Activated CD8-positive, alpha-beta memory T cell treated with anti-CD3 and anti-CD28 coated beads, Interleukin-2, amount 50 U/mL, for 4 hours (primary cell): ENCODE data around the gene NEU2.
"Not testable (repeated sequence)": the region's sequence is repeated elsewhere in the genome, so short reads cannot be mapped to it uniquely, and the experiment has no call there.

Source experiments
- DNase-seq: peaks from one replicate; pipeline ENCODE4 v3.0.0-alpha.2; 2020

NEU2 gene

DNA sequence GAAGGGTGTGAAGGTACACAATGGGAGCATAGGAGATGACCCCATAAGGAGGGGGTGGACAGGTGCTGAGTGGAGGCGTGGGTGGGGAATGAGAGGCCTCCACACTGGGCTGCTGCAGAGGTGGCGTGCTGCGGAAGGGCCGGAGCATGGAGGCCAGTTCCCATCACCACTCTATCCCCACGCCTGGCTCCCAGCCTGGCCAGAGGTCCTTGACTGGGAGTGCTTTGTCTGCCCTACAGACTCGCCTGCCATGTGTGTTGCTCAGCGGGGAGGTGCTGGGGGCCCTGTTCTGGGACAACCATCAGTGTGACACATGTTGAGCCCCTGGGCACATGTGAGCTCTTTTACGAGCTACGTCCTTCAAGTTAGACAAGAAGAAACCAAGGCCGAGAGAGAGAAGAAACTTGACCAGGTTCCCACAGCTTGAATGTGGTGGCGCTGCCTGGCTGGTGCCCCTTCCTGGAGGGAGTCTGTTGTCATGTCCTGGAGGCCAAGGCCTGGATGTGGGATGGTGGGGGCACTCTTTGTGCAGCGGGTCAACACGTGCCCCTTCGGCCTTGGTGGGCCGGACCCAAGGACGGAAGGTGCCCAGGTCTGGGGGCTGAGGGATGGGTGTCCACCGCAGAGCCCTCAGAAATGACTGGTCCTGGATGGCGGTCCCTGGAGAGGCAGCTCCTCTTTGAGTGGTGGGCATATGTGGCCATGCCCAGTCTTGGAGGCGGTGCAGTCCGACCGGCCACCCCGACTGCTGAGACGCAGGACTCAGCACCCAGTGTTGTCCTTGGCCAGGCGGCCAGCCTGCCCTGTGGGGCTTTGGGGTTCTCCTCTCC lies 26.5 kb downstream of the NEU2 start:
- DNase-seq, result no peak

DNA sequence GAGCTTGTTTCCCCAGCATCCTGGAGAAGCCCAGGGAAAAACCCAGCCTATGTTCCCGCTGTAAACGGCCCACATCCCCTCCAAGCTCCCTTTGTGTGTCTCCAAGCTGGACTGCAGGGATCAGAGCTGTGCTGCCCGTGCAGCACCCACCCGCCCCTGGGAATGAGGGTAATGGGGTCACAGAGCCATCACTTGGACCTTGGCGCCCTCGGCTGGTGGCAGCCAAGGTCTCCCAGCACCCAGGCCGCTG lies 27.0 kb downstream of the NEU2 start:
- no peak for DNase-seq

DNA sequence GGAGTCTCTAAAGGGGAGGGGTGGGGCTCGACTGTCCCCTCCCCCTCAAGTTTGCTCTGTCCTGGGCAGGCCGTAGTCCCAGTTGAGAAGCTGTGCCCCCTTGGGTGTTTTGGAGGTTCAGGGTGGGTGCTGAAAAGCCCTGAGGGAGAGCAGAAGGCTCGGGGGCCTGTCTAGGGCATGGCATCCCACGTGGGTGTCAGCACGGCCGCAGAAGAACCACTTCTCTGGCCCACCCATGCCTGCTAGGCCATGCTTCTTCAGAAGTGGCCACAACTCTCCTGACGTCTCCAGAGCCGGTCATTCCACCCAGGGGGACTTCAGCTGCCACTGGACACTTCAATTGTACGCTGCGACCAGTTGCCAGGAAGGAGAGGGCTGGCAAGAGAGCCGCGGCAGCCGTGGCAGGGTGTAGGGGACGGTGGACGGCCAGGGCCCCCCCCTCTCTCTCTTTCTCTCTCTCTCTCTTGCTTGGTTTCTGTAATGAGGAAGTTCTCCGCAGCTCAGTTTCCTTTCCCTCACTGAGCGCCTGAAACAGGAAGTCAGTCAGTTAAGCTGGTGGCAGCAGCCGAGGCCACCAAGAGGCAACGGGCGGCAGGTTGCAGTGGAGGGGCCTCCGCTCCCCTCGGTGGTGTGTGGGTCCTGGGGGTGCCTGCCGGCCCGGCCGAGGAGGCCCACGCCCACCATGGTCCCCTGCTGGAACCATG lies 27.5 kb downstream of the NEU2 start, which contains the start of gene INPP5D:
Gene INPP5D (plus strand): TSS at position 546 of the 704 bp plus-strand sequence. CDS start 137 bp downstream, at position 683.
- peak; percentile 66 for DNase-seq

GRCh38 chr2:233060501-233060979 lies 28.1 kb downstream of the NEU2 start:
- DNase-seq, result no peak

GRCh38 chr2:233060980-233061590 lies 28.6 kb downstream of the NEU2 start:
- DNase-seq, result no peak

DNA sequence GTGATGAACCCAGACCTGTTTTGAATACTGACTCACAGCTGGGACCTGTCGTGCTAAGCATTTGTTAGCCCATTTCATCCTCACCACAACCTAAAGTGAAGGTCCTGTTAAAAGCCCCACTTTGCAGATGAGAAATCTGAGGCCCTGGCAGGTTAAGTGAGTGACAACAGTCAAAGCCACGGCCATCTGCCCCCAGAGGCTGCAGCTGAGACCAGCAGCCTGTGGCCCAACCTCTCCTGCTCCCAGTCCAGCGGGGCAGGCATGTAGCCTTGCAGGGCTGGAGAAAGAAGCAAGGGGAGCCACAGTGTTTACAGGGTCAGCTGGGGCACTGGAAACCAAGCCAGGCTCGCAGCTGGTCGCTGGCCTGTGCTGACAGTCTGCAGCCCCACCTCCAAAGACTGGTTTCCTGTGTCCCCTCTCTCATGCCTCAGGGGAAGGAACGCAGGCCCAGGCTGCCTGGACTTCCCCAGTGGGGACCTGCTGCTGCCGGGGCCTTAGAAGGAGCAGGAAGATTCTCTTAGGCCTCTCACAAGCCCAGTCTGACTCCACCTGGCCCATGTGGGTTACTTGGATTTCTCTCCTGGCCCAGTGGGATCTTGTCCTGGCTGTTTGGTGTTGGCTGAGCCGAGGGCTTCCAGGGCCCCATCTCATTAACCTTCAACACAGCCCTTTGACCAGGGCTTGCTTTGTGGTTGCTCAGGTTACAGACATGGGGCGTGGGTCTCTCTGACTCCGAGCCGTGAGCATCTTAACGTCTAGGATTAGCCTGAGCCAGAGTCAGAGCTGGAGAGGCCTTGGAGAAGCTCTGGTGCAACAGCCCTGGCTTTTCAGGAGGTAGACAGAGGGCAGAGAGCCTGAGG lies 29.3 kb downstream of the NEU2 start:
- DNase-seq, result peak; percentile 21

DNA sequence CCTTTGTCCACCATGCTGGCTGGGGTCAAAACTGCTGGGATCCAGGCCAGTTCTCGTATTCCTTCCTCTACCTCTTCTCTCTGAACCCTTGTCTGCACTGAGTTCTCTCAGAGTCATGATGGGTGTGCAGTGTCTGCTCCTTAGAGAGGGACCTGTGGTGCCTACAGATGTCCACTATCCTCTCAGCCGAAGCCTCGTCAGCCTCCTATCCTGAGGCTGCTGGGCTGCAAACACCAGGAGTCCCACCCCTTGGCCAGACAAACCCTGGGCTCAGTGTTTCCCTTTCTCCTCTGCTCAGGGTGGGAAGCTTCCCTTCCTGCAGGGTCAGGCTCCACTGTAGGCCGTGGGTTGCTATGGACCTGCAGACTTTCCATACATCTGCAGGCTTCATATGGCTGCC lies 30.0 kb downstream of the NEU2 start:
- peak; percentile 8 for DNase-seq

- no peak for DNase-seq
Observed at GRCh38 chr2:233062946-233063268, 30.4 kb downstream of the NEU2 start.

GRCh38 chr2:233063269-233063975 lies 30.9 kb downstream of the NEU2 start:
- peak; percentile 17 for DNase-seq

DNA sequence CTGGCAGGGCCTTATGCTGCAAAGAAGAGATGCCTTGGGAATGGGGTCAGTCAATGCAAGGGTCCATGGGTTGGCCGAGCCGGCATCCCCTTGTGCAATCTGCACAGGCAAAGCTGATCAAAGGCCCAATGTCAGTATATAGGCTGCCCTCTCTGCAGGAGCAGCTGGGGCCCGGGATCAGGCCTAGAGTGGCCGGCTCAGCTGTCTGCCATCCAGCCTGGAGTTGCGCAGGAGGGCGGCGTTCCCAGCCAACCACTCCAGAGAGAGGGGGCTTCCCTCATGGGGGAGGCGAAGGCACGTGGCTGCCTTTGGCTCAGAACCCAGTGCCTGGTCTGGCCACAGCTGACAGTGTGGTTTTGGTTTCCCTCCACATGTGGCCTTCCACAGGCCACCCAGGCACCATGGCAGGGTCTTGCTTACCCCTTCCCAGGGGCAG lies 31.5 kb downstream of the NEU2 start:
- peak; percentile 13 for DNase-seq

DNA sequence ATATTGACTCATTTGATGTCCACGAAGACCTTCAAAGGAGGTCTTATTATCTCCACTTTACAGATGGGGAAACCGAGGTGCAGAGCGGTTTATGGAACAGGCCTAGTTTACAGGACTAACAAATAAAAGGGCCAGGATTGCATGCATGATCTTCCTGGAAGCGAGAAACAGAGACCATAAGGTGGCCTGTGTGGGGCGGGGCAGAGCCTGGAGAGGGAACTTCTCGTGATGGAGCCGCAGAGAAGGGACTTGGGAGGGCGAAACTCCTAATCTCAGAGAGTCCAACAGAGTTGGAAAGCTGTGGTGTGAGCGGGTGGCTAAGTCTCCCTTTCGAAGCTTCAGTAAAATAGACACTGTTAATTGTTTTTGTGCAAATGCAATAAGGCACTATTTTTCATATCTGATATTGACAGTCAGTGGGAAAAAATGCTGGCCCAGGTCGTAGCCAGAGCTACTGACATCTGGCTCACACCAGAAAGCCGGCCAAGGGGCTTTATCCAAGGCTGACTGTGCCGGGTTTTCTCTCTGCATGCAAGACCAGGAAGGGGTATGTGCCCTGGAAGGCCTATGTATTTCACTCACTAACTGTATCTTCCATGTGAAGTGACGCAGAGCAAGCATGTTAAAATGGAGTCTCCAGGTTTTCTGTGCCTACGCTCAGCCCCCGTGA lies 32.2 kb downstream of the NEU2 start:
- peak; percentile 3 for DNase-seq

GRCh38 chr2:233065200-233065589 lies 32.7 kb downstream of the NEU2 start:
- not testable (repeated sequence) for DNase-seq

DNA sequence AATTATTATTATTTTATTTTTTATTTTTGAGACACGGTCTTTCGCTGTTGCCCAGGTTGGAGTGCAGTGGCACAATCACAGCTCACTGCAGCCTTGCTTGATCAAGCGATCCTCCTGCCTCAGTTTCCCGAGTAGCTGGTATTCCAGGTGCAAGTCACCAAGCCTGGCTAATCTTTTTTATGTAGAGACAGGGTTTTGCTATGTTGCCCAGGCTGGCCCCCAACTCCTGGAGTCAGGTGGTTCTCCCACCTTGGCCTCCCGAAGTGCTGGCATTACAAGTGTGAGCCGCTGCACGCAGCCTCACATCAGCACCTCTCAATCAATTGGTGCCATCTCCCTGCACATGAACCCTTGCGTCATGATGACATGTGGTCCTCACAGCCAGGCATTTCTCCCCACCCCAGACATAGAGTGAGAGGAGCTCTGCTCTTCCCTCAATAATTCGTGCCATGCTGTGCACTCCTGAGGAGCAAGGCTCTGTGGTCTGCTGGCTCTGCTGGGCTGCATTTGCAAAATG lies 33.5 kb downstream of the NEU2 start:
- no peak for DNase-seq

GRCh38 chr2:233068762-233069418 lies 36.4 kb downstream of the NEU2 start:
- no peak for DNase-seq

DNA sequence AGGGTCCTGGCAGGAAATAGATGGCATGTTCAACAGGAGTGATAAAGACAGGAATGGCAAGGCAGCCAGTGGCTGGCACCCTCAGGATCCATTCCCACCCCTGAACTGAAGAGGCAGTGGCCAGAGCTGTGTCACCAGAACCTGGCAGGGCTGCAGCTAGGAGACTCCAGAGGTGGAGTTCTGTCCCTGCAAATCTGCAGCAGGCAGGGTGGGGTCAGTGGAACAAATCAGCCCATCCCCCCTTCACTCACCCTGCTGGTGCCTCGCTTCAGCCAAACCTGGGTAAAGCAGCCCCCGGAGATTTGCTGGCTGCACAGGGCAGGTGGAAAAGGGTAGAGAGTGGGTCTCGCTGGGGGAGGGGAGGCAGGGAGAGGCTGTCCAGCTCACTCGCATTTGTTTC lies 40.4 kb downstream of the NEU2 start:
- DNase-seq, result no peak

DNA sequence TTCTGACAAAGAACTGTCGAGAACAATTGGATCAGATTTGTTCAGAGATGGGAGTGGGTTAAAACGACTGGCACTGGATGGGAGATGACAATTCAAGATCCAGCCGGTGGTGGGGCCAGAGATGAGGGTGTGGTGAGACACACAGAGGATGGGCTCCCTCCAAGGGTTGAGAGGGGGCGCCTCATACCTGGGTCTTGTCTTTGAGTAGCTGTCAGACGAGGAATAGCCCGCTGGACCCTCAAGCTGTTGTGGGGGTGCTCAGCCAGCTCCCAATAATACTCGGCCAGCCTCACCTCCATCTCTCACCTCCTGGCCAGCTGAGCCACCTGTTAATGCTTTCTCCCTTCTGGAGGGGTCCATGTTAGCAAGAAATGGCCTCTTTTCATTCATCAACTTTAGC lies 41.6 kb downstream of the NEU2 start:
- no peak for DNase-seq

GRCh38 chr2:233075141-233075965 lies 42.9 kb downstream of the NEU2 start:
- DNase-seq, result no peak

GRCh38 chr2:233075966-233076339 lies 43.5 kb downstream of the NEU2 start:
- DNase-seq, result no peak

- DNase-seq, result no peak
Observed at GRCh38 chr2:233076749-233077148, 44.3 kb downstream of the NEU2 start.

- DNase-seq, result no peak
Observed at GRCh38 chr2:233079473-233079877, 47.0 kb downstream of the NEU2 start.
